Right renal pelvis (tissue), 4 donors: ENCODE data around the gene PITRM1. TPM values are rescaled to one million over a fixed set of nuclear protein-coding genes. Genes with fewer than 3 reads are reported as not detected.

ENCODE experiments used
- DNase-seq, 4 donors: peaks; one replicate each; pipeline ENCODE4 v3.0.0-alpha.2; 2013; ENCODE audit warnings: low read depth in 4 of 4, low spot score in 3 of 4, missing footprints in 1 of 4
- polyA plus RNA-seq, 4 donors: library from polyadenylated mRNA; unstranded; fragments of 120-200 nt; gene quantifications; one replicate each; pipeline ENCODE4 v1.2.1, GENCODE V29; 2013; ENCODE audit not compliant: insufficient read length in 4 of 4

The PITRM1 gene
- polyA plus RNA-seq, 4 donors, result 56.9 to 66.7 (median 60.6) TPM

- DNase-seq, result no peak
Observed at GRCh38 chr10:3124412-3125175, 48.0 kb downstream of the PITRM1 start.

- no peak for DNase-seq
Observed at GRCh38 chr10:3123571-3124411, 48.8 kb downstream of the PITRM1 start.

- no peak for DNase-seq
Observed at GRCh38 chr10:3122486-3123205, 49.9 kb downstream of the PITRM1 start.

- DNase-seq, result no peak
Observed at GRCh38 chr10:3122034-3122433, 50.5 kb downstream of the PITRM1 start.

- DNase-seq, result no peak
Observed at GRCh38 chr10:3119796-3120459, 52.7 kb downstream of the PITRM1 start.

- DNase-seq, result no peak
Observed at GRCh38 chr10:3118641-3119091, 53.9 kb downstream of the PITRM1 start.

GRCh38 chr10:3117486-3117885 lies 55.1 kb downstream of the PITRM1 start:
- no peak for DNase-seq

- DNase-seq, result no peak
Observed at GRCh38 chr10:3116508-3117100, 56.0 kb downstream of the PITRM1 start.

GRCh38 chr10:3115685-3116084 lies 56.9 kb downstream of the PITRM1 start:
- no peak for DNase-seq

- no peak for DNase-seq
Observed at GRCh38 chr10:3113343-3113720, 59.2 kb downstream of the PITRM1 start.

- DNase-seq, result peak in 1 of 4 donors; percentile 50
Observed at GRCh38 chr10:3111621-3112163, 60.9 kb downstream of the PITRM1 start.

- DNase-seq, result no peak
Observed at GRCh38 chr10:3110782-3111620, 61.6 kb downstream of the PITRM1 start.

GRCh38 chr10:3109633-3110032 lies 62.9 kb downstream of the PITRM1 start:
- no peak for DNase-seq

- DNase-seq, result no peak
Observed at GRCh38 chr10:3109196-3109595, 63.4 kb downstream of the PITRM1 start.

- DNase-seq, result no peak
Observed at GRCh38 chr10:3108575-3109105, 63.9 kb downstream of the PITRM1 start.

GRCh38 chr10:3108033-3108432 lies 64.5 kb downstream of the PITRM1 start:
- no peak for DNase-seq

- DNase-seq, result no peak
Observed at GRCh38 chr10:3107426-3107961, 65.1 kb downstream of the PITRM1 start.

- DNase-seq, result no peak
Observed at GRCh38 chr10:3106928-3107425, 65.6 kb downstream of the PITRM1 start.
